Endothelial cell of umbilical vein (primary cell): ENCODE measurements around the gene STARD13. TPM values are rescaled to one million over a fixed set of nuclear protein-coding genes. Genes with fewer than 3 reads are reported as not detected.

Source experiments
- BruUV-seq: library from RNA; stranded (reverse); fragments of 400-500 nt; replicated peaks from 2 replicates; lab custom pipeline; 2021; lab: Mats Ljungman, UMichigan
- CTCF ChIA-PET: fragments of 300-600, 350-600 bp; sonication (Branson Sonifier 250); formaldehyde crosslinking; loops from one replicate; lab custom pipeline; 2021; ENCODE audit warnings: antibody characterized with exemption, inconsistent platforms; lab: Charles Lee
- POLR2A ChIA-PET: fragments of 300-600, 350-600 bp; sonication (Branson Sonifier 250); formaldehyde crosslinking; loops from one replicate; lab custom pipeline; 2021; ENCODE audit warnings: antibody characterized with exemption, inconsistent platforms; lab: Charles Lee
- DNase-seq: peaks from one replicate; pipeline ENCODE4 v3.0.0-alpha.2; 2011; ENCODE audit warnings: low read depth, low spot score
- FAIRE-seq: peaks from 2 replicates; lab custom pipeline; 2011; peaks lifted over from hg19 to GRCh38; lab: Jason Lieb, UNC
- H2AFZ ChIP-seq: 2 replicates; pipeline ENCODE4 v1.6.0; 2012; ENCODE audit warnings: low read depth, low read length, control low read depth, inconsistent platforms
- H3K27ac ChIP-seq: 2 replicates; pipeline ENCODE4 v1.5.1; 2011; ENCODE audit warnings: low read depth, mild to moderate bottlenecking, control low read depth, low read length, moderate library complexity; ENCODE audit not compliant: insufficient read depth
- H3K27me3 ChIP-seq, 2 experiments: 2 replicates each; pipeline versions ENCODE4 v1.6.0 to v1.6.1; 2011; ENCODE audit warnings: low read length in 2 of 2, mixed read lengths in 1 of 2; ENCODE audit not compliant: control insufficient read depth in 2 of 2, insufficient read depth in 2 of 2
- H3K36me3 ChIP-seq, 2 experiments: 2 replicates in 1 of 2; 3 replicates in 1 of 2; pipeline ENCODE4 v1.5.1; 2011; ENCODE audit warnings: low read length in 2 of 2, mild to moderate bottlenecking in 1 of 2, moderate library complexity in 1 of 2; ENCODE audit not compliant: control insufficient read depth in 2 of 2, insufficient read depth in 2 of 2; ENCODE audit errors: extremely low read depth in 1 of 2
- H3K4me1 ChIP-seq: 3 replicates; pipeline ENCODE4 v1.5.1; 2011; ENCODE audit warnings: mild to moderate bottlenecking, low read length; ENCODE audit not compliant: control insufficient read depth, insufficient read depth; ENCODE audit errors: extremely low read depth
- H3K4me2 ChIP-seq: 2 replicates; pipeline ENCODE4 v1.6.1; 2011; ENCODE audit warnings: low read length, control low read depth, mixed read lengths; ENCODE audit not compliant: insufficient read depth
- H3K4me3 ChIP-seq, 3 experiments: fragments of 200-600 bp in 1 of 3; sonication (generic), shearing (Covaris generic) in 1 of 3; replicated peaks in 1 of 3; 2 replicates each; pipeline ENCODE4 v1.5.1; 2011 to 2016; ENCODE audit warnings: control low read depth in 3 of 3, low read length in 3 of 3, mild to moderate bottlenecking in 2 of 3, inconsistent platforms in 1 of 3, low read depth in 1 of 3, moderate library complexity in 1 of 3; ENCODE audit not compliant: insufficient read depth in 1 of 3
- H3K79me2 ChIP-seq: 2 replicates; pipeline ENCODE4 v1.6.0; 2012; ENCODE audit warnings: low read length, inconsistent platforms; ENCODE audit not compliant: control insufficient read depth, insufficient read depth
- H3K9ac ChIP-seq: replicated peaks from 2 replicates; pipeline ENCODE3; 2011; ENCODE audit warnings: low read length, control low read depth; ENCODE audit not compliant: insufficient read depth; ENCODE audit errors: extremely low read depth
- H3K9me1 ChIP-seq: replicated peaks from 3 replicates; pipeline ENCODE4 v1.6.0; 2011; ENCODE audit warnings: mild to moderate bottlenecking, low read length; ENCODE audit not compliant: control insufficient read depth, insufficient read depth; ENCODE audit errors: extremely low read depth
- H3K9me3 ChIP-seq: replicated peaks from 2 replicates; pipeline ENCODE4 v1.5.1; 2012; ENCODE audit warnings: low read length, inconsistent platforms; ENCODE audit not compliant: control insufficient read depth, insufficient read depth
- H4K20me1 ChIP-seq: replicated peaks from 2 replicates; pipeline ENCODE3; 2011; ENCODE audit warnings: mild to moderate bottlenecking, low read length; ENCODE audit not compliant: control insufficient read depth, insufficient read depth; ENCODE audit errors: extremely low read depth
- CTCF ChIP-seq, 2 donors: IDR thresholded peaks; 1 replicate in 1 of 2; 2 replicates in 1 of 2; pipeline ENCODE4 v1.5.1; 2011; ENCODE audit warnings: low read length in 2 of 2, mild to moderate bottlenecking in 2 of 2, moderate library complexity in 2 of 2, control low read depth in 1 of 2, inconsistent platforms in 1 of 2, low read depth in 1 of 2; ENCODE audit not compliant: insufficient read depth in 1 of 2; ENCODE audit errors: extremely low read depth in 1 of 2
- EZH2 ChIP-seq: IDR thresholded peaks from 2 replicates; pipeline ENCODE4 v1.6.1; 2012; ENCODE audit warnings: borderline replicate concordance, low read depth, mild to moderate bottlenecking, moderate library complexity, low read length, inconsistent platforms; ENCODE audit not compliant: severe bottlenecking
- FOS ChIP-seq: IDR thresholded peaks from 2 replicates; pipeline ENCODE4 v1.6.1; 2011; ENCODE audit warnings: mild to moderate bottlenecking, low read length, moderate library complexity, borderline replicate concordance; ENCODE audit not compliant: insufficient read depth
- GATA2 ChIP-seq: IDR thresholded peaks from 2 replicates; pipeline ENCODE4 v1.7.0; 2011; ENCODE audit warnings: low read depth, mild to moderate bottlenecking, moderate library complexity, mixed read lengths, low read length; ENCODE audit not compliant: insufficient read length, insufficient read depth
- JUN ChIP-seq: IDR thresholded peaks from 2 replicates; pipeline ENCODE4 v1.6.1; 2011; ENCODE audit warnings: borderline replicate concordance, low read depth; ENCODE audit not compliant: insufficient read length, insufficient read depth
- MAX ChIP-seq: IDR thresholded peaks from 2 replicates; pipeline ENCODE4 v1.6.1; 2011; ENCODE audit not compliant: insufficient read depth, insufficient read length
- MYC ChIP-seq: IDR thresholded peaks from one replicate; pipeline ENCODE4 v1.6.1; 2011; ENCODE audit warnings: mild to moderate bottlenecking, low read depth, low read length
- POLR2A ChIP-seq: IDR thresholded peaks from 2 replicates; pipeline ENCODE4 v1.6.1; 2012; ENCODE audit warnings: low read depth, mild to moderate bottlenecking, control low read depth, low read length
- POLR2AphosphoS5 ChIP-seq: IDR thresholded peaks from 2 replicates; pipeline ENCODE4 v1.6.1; 2012; ENCODE audit warnings: low read depth, mild to moderate bottlenecking, control low read depth, low read length, moderate library complexity; ENCODE audit not compliant: insufficient read depth
- dilution Hi-C: fragments of 300-500 bp; cut with MboI; formaldehyde crosslinking; loops from one replicate; pipeline ENCODE4 v1.15.0; 2019; ENCODE audit warnings: low sequenced_read_pairs; ENCODE audit not compliant: extremely low pct_ligation_motif_present
- intact Hi-C: fragments of 100-400 bp; cut with micrococcal nuclease; formaldehyde crosslinking; loops from one replicate; pipeline ENCODE4 v1.10.0; 2022
- polyA plus RNA-seq, 4 experiments: library from polyadenylated mRNA; depleted of rRNA in 3 of 4; stranded (reverse) in 3 of 4; unstranded in 1 of 4; fragments of >200 nt; gene quantifications; 2 replicates each; pipeline versions ENCODE4 v1.2.1 to v1.2.3, GENCODE V29; 2011 to 2012; ENCODE audit warnings: missing spikeins in 1 of 4
- total RNA-seq: library from RNA; stranded (reverse); gene quantifications from 2 replicates; pipeline ENCODE4 v1.2.3, GENCODE V29; 2021

Gene STARD13
- total and polyA plus RNA-seq, 2 donors (not counting 3 experiments of a cell fraction or from before 2014, with no cell fraction given): 11.0 to 47.7 TPM

GRCh38 chr13:33280923-33281322 lies 4.6 kb downstream of the STARD13 start:
- ChIA-PET POLR2A (no interaction called here), CTCF (no interaction called here)
- TF ChIP-seq MYC: no peak
- no peak for TF ChIP-seq POLR2A
- TF ChIP-seq GATA2: no peak
- no peak for TF ChIP-seq JUN
- TF ChIP-seq MAX: no peak
- H3K4me3 ChIP-seq: no peak overlapping the region
- dilution Hi-C loops (no loop called here), intact Hi-C loops (loop anchor here (10.0 kb wide), 1 partner anchor 874 kb away; no protein-coding TSS in a partner anchor)
- BruUV-seq: no TSS peak
- H2AFZ ChIP-seq: no peak overlapping the region
- FAIRE-seq (no peak), DNase-seq (no peak)
- H3K27ac ChIP-seq: peak overlapping the region; percentile 99
- no peaks in the 10 kb centered on the region for H3K9me1 ChIP-seq
- H3K4me2 ChIP-seq: peak overlapping the region; percentile 63
- H3K36me3 ChIP-seq: peaks cover 0 to 9% of the 10 kb centered on the region in 2 experiments
- peaks cover 88% of the 10 kb centered on the region for H3K79me2 ChIP-seq
- H3K27me3 ChIP-seq: no peaks in the 10 kb centered on the region
- H4K20me1 ChIP-seq: no peaks in the 10 kb centered on the region
- no peaks in the 10 kb centered on the region for H3K9me3 ChIP-seq
- H3K9ac ChIP-seq: peak overlapping the region; percentile 8
- peaks cover 58% of the 10 kb centered on the region for H3K4me1 ChIP-seq

GRCh38 chr13:33280279-33280905 lies 5.2 kb downstream of the STARD13 start:
- no TSS peak for BruUV-seq
- Histone ChIP-seq H3K4me2 (peak overlapping the region; percentile 63), H3K9me3 (no peaks in the 10 kb centered on the region), H3K36me3 (peaks cover 0 to 15% of the 10 kb centered on the region in 2 experiments), H3K79me2 (peaks cover 93% of the 10 kb centered on the region), H3K27ac (peak overlapping the region; percentile 99), H3K9me1 (no peaks in the 10 kb centered on the region), H4K20me1 (no peaks in the 10 kb centered on the region), H3K4me3 (no peak overlapping the region), H3K4me1 (peaks cover 57% of the 10 kb centered on the region), H3K9ac (peak overlapping the region; percentile 49), H2AFZ (no peak overlapping the region), H3K27me3 (no peaks in the 10 kb centered on the region)
- FAIRE-seq (no peak), DNase-seq (no peak)
- no peak for TF ChIP-seq POLR2AphosphoS5
- TF ChIP-seq GATA2: no peak
- TF ChIP-seq POLR2A: no peak
- TF ChIP-seq EZH2: no peak
- TF ChIP-seq FOS: no peak
- TF ChIP-seq MYC: no peak
- TF ChIP-seq CTCF (IDR thresholded peaks at IDR 0.05; ENCODE audit: extremely low read depth in 1 of 2, insufficient read depth in 1 of 2, low read depth in 1 of 2, low read length in 2 of 2): no peak
- no peak for TF ChIP-seq MAX
- no peak for TF ChIP-seq JUN
- intact Hi-C loops (loop anchor here (10.0 kb wide), 1 partner anchor 874 kb away; no protein-coding TSS in a partner anchor), dilution Hi-C loops (no loop called here)
- CTCF ChIA-PET: no interaction called here
- POLR2A ChIA-PET: no interaction called here
